Measurements from ENCODE around the gene TARS3.
"Not testable (repeated sequence)": the region's sequence is repeated elsewhere in the genome, so short reads cannot be mapped to it uniquely, and the experiment has no call there.

The TARS3 gene

DNA sequence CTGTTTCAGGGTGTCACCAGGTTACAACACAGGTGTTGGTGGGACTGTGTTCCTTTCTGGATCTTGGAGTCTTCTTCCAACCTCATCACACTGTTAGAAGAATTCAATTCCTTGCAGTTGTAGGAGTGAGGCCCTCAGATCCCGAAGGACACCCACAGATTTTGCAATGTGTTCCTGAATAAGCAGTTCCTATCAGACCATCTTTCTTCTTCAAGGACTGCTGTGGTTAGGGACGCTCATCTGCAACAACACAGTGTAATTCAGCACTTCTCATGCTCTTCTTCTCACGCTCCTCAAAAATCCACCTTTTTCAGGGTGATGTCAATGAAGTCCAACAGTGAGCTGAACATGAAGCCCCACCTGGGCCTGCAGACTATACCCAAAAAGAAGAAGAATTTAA is 90.9 kb downstream of the TARS3 start:
- POLR2A ChIA-PET, result no interaction called here
- H3K36me3 ChIP-seq (ENCODE audit: control insufficient read depth in 4 of 4, insufficient read depth in 4 of 4, low read length in 3 of 4), result no peaks in the 10 kb centered on the region
- no peaks in the 10 kb centered on the region for H3K4me1 ChIP-seq (ENCODE audit: control extremely low read depth in 1 of 4, control insufficient read depth in 4 of 4, insufficient read depth in 4 of 4, low read length in 3 of 4)
- H3K9me3 ChIP-seq (ENCODE audit: control extremely low read depth in 1 of 5, control insufficient read depth in 4 of 5, insufficient read depth in 2 of 5, low read depth in 1 of 5, low read length in 4 of 5), result no peaks in the 10 kb centered on the region
- no peaks in the 10 kb centered on the region for H3K27me3 ChIP-seq (replicated peaks in 2 of 5; ENCODE audit: control insufficient read depth in 4 of 5, insufficient read depth in 5 of 5, low read length in 4 of 5)
- CTCF ChIA-PET, result interaction anchor here (1.4 kb wide), 1 partner anchor 9 kb away, joined by 5 read pairs; no protein-coding TSS in a partner anchor
- WGBS (ENCODE audit: insufficient coverage), result 100% methylated on average over 2 of the region's 3 CpGs
- no peak overlapping the region for H3K27ac ChIP-seq (ENCODE audit: insufficient read depth in 1 of 2, low read depth in 1 of 2, low read length in 2 of 2, poor library complexity in 1 of 2, severe bottlenecking in 2 of 2)
- DNase-seq, result no peak
- H3K4me3 ChIP-seq (ENCODE audit: control insufficient read depth in 1 of 7, extremely low read depth in 1 of 7, insufficient read depth in 4 of 7, low read depth in 2 of 7, low read length in 6 of 7), result no peak overlapping the region

- 96% methylated on average over 11 of the region's 15 CpGs for WGBS (ENCODE audit: insufficient coverage)
- H3K27me3 ChIP-seq (replicated peaks in 2 of 5; ENCODE audit: control insufficient read depth in 4 of 5, insufficient read depth in 5 of 5, low read length in 4 of 5); H3K4me1 ChIP-seq (ENCODE audit: control extremely low read depth in 1 of 4, control insufficient read depth in 4 of 4, insufficient read depth in 4 of 4, low read length in 3 of 4); POLR2A ChIA-PET; DNase-seq; H3K27ac ChIP-seq (ENCODE audit: insufficient read depth in 1 of 2, low read depth in 1 of 2, low read length in 2 of 2, poor library complexity in 1 of 2, severe bottlenecking in 2 of 2); H3K36me3 ChIP-seq (ENCODE audit: control insufficient read depth in 4 of 4, insufficient read depth in 4 of 4, low read length in 3 of 4); CTCF ChIA-PET; H3K4me3 ChIP-seq (ENCODE audit: control insufficient read depth in 1 of 7, extremely low read depth in 1 of 7, insufficient read depth in 4 of 7, low read depth in 2 of 7, low read length in 6 of 7): not testable (repeated sequence)
- H3K9me3 ChIP-seq (ENCODE audit: control extremely low read depth in 1 of 5, control insufficient read depth in 4 of 5, insufficient read depth in 2 of 5, low read depth in 1 of 5, low read length in 4 of 5), result peaks cover 3 to 33% (median 18%) of the 10 kb centered on the region in 5 experiments
Measured at GRCh38 chr15:101626729-101627128, 97.5 kb downstream of the TARS3 start.

DNA sequence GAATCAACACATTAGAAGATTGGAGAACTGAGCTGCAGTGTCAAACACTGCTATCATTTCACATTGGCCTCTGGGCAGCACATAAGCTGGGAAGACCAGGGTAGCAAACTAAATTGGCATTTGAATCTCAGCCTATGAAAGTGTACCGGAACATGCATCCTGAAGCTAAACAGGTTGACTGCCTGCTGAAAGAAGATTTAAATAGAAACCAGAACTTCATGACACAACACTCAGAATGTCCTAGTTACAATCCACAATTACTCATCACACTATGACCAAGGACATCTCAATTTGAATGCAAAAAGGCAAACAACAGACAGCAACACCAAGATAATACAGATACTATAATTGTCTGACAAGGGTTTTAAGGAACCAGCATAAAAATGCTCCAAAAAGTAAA is 98.3 kb downstream of the TARS3 start:
- Histone ChIP-seq H3K9me3 (ENCODE audit: control extremely low read depth in 1 of 5, control insufficient read depth in 4 of 5, insufficient read depth in 2 of 5, low read depth in 1 of 5, low read length in 4 of 5) (peaks cover 3 to 33% (median 18%) of the 10 kb centered on the region in 5 experiments), H3K36me3 (ENCODE audit: control insufficient read depth in 4 of 4, insufficient read depth in 4 of 4, low read length in 3 of 4) (no peaks in the 10 kb centered on the region), H3K4me3 (ENCODE audit: control insufficient read depth in 1 of 7, extremely low read depth in 1 of 7, insufficient read depth in 4 of 7, low read depth in 2 of 7, low read length in 6 of 7) (peak overlapping the region in 1 of 7 experiments; percentile 36), H3K27me3 (replicated peaks in 2 of 5; ENCODE audit: control insufficient read depth in 4 of 5, insufficient read depth in 5 of 5, low read length in 4 of 5) (no peaks in the 10 kb centered on the region), H3K4me1 (ENCODE audit: control extremely low read depth in 1 of 4, control insufficient read depth in 4 of 4, insufficient read depth in 4 of 4, low read length in 3 of 4) (peaks cover 0 to 6% (median 0%) of the 10 kb centered on the region in 4 experiments), H3K27ac (ENCODE audit: insufficient read depth in 1 of 2, low read depth in 1 of 2, low read length in 2 of 2, poor library complexity in 1 of 2, severe bottlenecking in 2 of 2) (no peak overlapping the region)
- DNase-seq, result no peak
- ChIA-PET POLR2A (no interaction called here), CTCF (interaction anchor here (1.6 to 2.3 kb wide), 2 partner anchors 11 to 15 kb away, joined by 4 to 9 read pairs; no protein-coding TSS in a partner anchor)
- WGBS (ENCODE audit: insufficient coverage), result no CpG with 5 or more reads among the region's 1 CpG

GRCh38 chr15:101625184-101625583 is 99.1 kb downstream of the TARS3 start:
- peak in 2 of 3 donors; percentile 69 to 81 for DNase-seq
- H3K9me3 ChIP-seq (ENCODE audit: control extremely low read depth in 1 of 5, control insufficient read depth in 4 of 5, insufficient read depth in 2 of 5, low read depth in 1 of 5, low read length in 4 of 5), result peaks cover 3 to 33% (median 18%) of the 10 kb centered on the region in 5 experiments
- peaks cover 0 to 11% (median under 1%) of the 10 kb centered on the region in 4 experiments for H3K4me1 ChIP-seq (ENCODE audit: control extremely low read depth in 1 of 4, control insufficient read depth in 4 of 4, insufficient read depth in 4 of 4, low read length in 3 of 4)
- CTCF ChIA-PET, result interaction anchor here (1.2 to 2.3 kb wide), 3 partner anchors 12 to 331 kb away, joined by 3 to 9 read pairs (median 4); no protein-coding TSS in a partner anchor
- H3K4me3 ChIP-seq (ENCODE audit: control insufficient read depth in 1 of 7, extremely low read depth in 1 of 7, insufficient read depth in 4 of 7, low read depth in 2 of 7, low read length in 6 of 7), result peak overlapping the region in 1 of 7 experiments; percentile 19
- no CpG with 5 or more reads among the region's 1 CpG for WGBS (ENCODE audit: insufficient coverage)
- POLR2A ChIA-PET, result no interaction called here
- H3K36me3 ChIP-seq (ENCODE audit: control insufficient read depth in 4 of 4, insufficient read depth in 4 of 4, low read length in 3 of 4), result no peaks in the 10 kb centered on the region
- H3K27me3 ChIP-seq (replicated peaks in 2 of 5; ENCODE audit: control insufficient read depth in 4 of 5, insufficient read depth in 5 of 5, low read length in 4 of 5), result no peaks in the 10 kb centered on the region
- no peak overlapping the region for H3K27ac ChIP-seq (ENCODE audit: insufficient read depth in 1 of 2, low read depth in 1 of 2, low read length in 2 of 2, poor library complexity in 1 of 2, severe bottlenecking in 2 of 2)

GRCh38 chr15:101623367-101624304 is 100.6 kb downstream of the TARS3 start:
- H3K9me3 ChIP-seq (ENCODE audit: control extremely low read depth in 1 of 5, control insufficient read depth in 4 of 5, insufficient read depth in 2 of 5, low read depth in 1 of 5, low read length in 4 of 5), result peaks cover 3 to 33% (median 18%) of the 10 kb centered on the region in 5 experiments
- CTCF ChIA-PET, result interaction anchor here (1.1 to 2.3 kb wide), 3 partner anchors 14 to 329 kb away, joined by 3 to 9 read pairs (median 3); no protein-coding TSS in a partner anchor
- no peaks in the 10 kb centered on the region for H3K27me3 ChIP-seq (replicated peaks in 2 of 5; ENCODE audit: control insufficient read depth in 4 of 5, insufficient read depth in 5 of 5, low read length in 4 of 5)
- H3K4me1 ChIP-seq (ENCODE audit: control extremely low read depth in 1 of 4, control insufficient read depth in 4 of 4, insufficient read depth in 4 of 4, low read length in 3 of 4), result peaks cover 1 to 24% (median 12%) of the 10 kb centered on the region in 4 experiments
- no peaks in the 10 kb centered on the region for H3K36me3 ChIP-seq (ENCODE audit: control insufficient read depth in 4 of 4, insufficient read depth in 4 of 4, low read length in 3 of 4)
- WGBS (ENCODE audit: insufficient coverage), result 100% methylated on average over 3 of the region's 6 CpGs
- DNase-seq, result no peak
- POLR2A ChIA-PET, result no interaction called here
- H3K4me3 ChIP-seq (ENCODE audit: control insufficient read depth in 1 of 7, extremely low read depth in 1 of 7, insufficient read depth in 4 of 7, low read depth in 2 of 7, low read length in 6 of 7), result no peak overlapping the region
- no peak overlapping the region for H3K27ac ChIP-seq (ENCODE audit: insufficient read depth in 1 of 2, low read depth in 1 of 2, low read length in 2 of 2, poor library complexity in 1 of 2, severe bottlenecking in 2 of 2)

DNA sequence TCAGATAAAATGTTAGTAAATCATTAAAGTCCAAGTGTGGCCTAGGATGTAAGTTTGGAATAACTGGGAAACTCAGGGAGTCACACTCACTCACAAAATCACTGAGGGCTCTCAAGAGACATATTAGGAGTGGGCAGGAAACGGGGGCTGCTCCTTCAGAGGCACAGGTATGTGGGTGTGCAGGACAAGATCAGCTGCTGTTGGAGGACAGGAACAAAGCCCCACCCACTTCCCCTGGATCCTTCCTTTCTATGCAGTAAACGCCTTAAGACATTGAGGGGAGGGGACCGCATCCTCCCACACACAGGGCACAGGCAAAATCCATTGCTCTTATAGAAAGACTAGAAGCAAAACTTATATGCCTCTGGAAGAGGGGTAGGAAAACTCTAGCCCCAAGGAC is 102.3 kb downstream of the TARS3 start:
- ChIA-PET POLR2A (no interaction called here), CTCF (interaction anchor here (1.6 kb wide), 1 partner anchor 19 kb away, joined by 7 read pairs; no protein-coding TSS in a partner anchor)
- Histone ChIP-seq H3K4me3 (ENCODE audit: control insufficient read depth in 1 of 7, extremely low read depth in 1 of 7, insufficient read depth in 4 of 7, low read depth in 2 of 7, low read length in 6 of 7) (no peak overlapping the region), H3K27me3 (replicated peaks in 2 of 5; ENCODE audit: control insufficient read depth in 4 of 5, insufficient read depth in 5 of 5, low read length in 4 of 5) (no peaks in the 10 kb centered on the region), H3K4me1 (ENCODE audit: control extremely low read depth in 1 of 4, control insufficient read depth in 4 of 4, insufficient read depth in 4 of 4, low read length in 3 of 4) (peaks cover 1 to 30% (median 19%) of the 10 kb centered on the region in 4 experiments), H3K9me3 (ENCODE audit: control extremely low read depth in 1 of 5, control insufficient read depth in 4 of 5, insufficient read depth in 2 of 5, low read depth in 1 of 5, low read length in 4 of 5) (peaks cover 3 to 33% (median 18%) of the 10 kb centered on the region in 5 experiments), H3K27ac (ENCODE audit: insufficient read depth in 1 of 2, low read depth in 1 of 2, low read length in 2 of 2, poor library complexity in 1 of 2, severe bottlenecking in 2 of 2) (no peak overlapping the region), H3K36me3 (ENCODE audit: control insufficient read depth in 4 of 4, insufficient read depth in 4 of 4, low read length in 3 of 4) (no peaks in the 10 kb centered on the region)
- 100% methylated on average over 1 of the region's 3 CpGs for WGBS (ENCODE audit: insufficient coverage)
- no peak for DNase-seq

GRCh38 chr15:101620671-101621070 is 103.6 kb downstream of the TARS3 start:
- DNase-seq, result no peak
- peaks cover 1 to 30% (median 19%) of the 10 kb centered on the region in 4 experiments for H3K4me1 ChIP-seq (ENCODE audit: control extremely low read depth in 1 of 4, control insufficient read depth in 4 of 4, insufficient read depth in 4 of 4, low read length in 3 of 4)
- H3K36me3 ChIP-seq (ENCODE audit: control insufficient read depth in 4 of 4, insufficient read depth in 4 of 4, low read length in 3 of 4), result no peaks in the 10 kb centered on the region
- POLR2A ChIA-PET, result no interaction called here
- H3K27me3 ChIP-seq (replicated peaks in 2 of 5; ENCODE audit: control insufficient read depth in 4 of 5, insufficient read depth in 5 of 5, low read length in 4 of 5), result peaks cover 0 to 3% (median 0%) of the 10 kb centered on the region in 5 experiments
- no peak overlapping the region for H3K27ac ChIP-seq (ENCODE audit: insufficient read depth in 1 of 2, low read depth in 1 of 2, low read length in 2 of 2, poor library complexity in 1 of 2, severe bottlenecking in 2 of 2)
- no peak overlapping the region for H3K4me3 ChIP-seq (ENCODE audit: control insufficient read depth in 1 of 7, extremely low read depth in 1 of 7, insufficient read depth in 4 of 7, low read depth in 2 of 7, low read length in 6 of 7)
- CTCF ChIA-PET, result interaction anchor here (0.6 to 1.2 kb wide), 2 partner anchors 16 to 325 kb away, joined by 3 read pairs; no protein-coding TSS in a partner anchor
- WGBS (ENCODE audit: insufficient coverage), result 95% methylated on average over 10 of the region's 10 CpGs
- peaks cover 3 to 27% (median 16%) of the 10 kb centered on the region in 5 experiments for H3K9me3 ChIP-seq (ENCODE audit: control extremely low read depth in 1 of 5, control insufficient read depth in 4 of 5, insufficient read depth in 2 of 5, low read depth in 1 of 5, low read length in 4 of 5)
